ENCODE data around the gene TRAF7. TPM values are rescaled to one million over a fixed set of nuclear protein-coding genes. Genes with fewer than 3 reads are reported as not detected.

TRAF7 gene
- total RNA-seq, 1 experiment from 2014 or later = 160 TPM

- peaks cover 8 to 37% of the 10 kb centered on the region in 2 experiments; a peak in 2 of 4 replicates for H3K36me3 ChIP-seq (ENCODE audit: control insufficient read depth in 1 of 2, insufficient read depth in 2 of 2, low read length in 2 of 2)
- intact Hi-C loops (cut with micrococcal nuclease) = no loop called here
- peaks cover 0 to 5% of the 10 kb centered on the region in 2 experiments; a peak in 1 of 4 replicates for H3K4me1 ChIP-seq (ENCODE audit: control insufficient read depth in 1 of 2, insufficient read depth in 2 of 2, low read length in 2 of 2)
- no TSS peak for BruUV-seq (replicated peaks)
- no peak overlapping the region for H3K4me2 ChIP-seq (ENCODE audit: low read length)
- no peaks in the 10 kb centered on the region for H3K9me2 ChIP-seq (ENCODE audit: insufficient read depth)
- CTCF ChIA-PET = no interaction called here
- H3K9me3 ChIP-seq (ENCODE audit: control insufficient read depth in 1 of 2, insufficient read depth in 1 of 2, low read depth in 1 of 2, low read length in 2 of 2) = no peaks in the 10 kb centered on the region
- H3K4me3 ChIP-seq (replicated peaks in 1 of 2; ENCODE audit: low read depth in 1 of 2, low read length in 2 of 2) = no peak overlapping the region
- RAD21 ChIA-PET (ENCODE audit: low non-redundant PET in 1 of 2, low total read pairs in 2 of 2, uncharacterized antibody in 2 of 2, unreplicated experiment in 2 of 2) = no interaction called here
- no peaks in the 10 kb centered on the region for H3K79me2 ChIP-seq (ENCODE audit: insufficient read depth, low read length)
- no peaks in the 10 kb centered on the region for H4K20me1 ChIP-seq (ENCODE audit: insufficient read depth)
- POLR2A ChIA-PET = no interaction called here
- H3K27me3 ChIP-seq (ENCODE audit: insufficient read depth, low read length) = no peaks in the 10 kb centered on the region
- DNase-seq (ENCODE audit: low read depth, low spot score) (no peak), ATAC-seq (no peak)
- H2AFZ ChIP-seq (ENCODE audit: low read depth, low read length, poor library complexity, severe bottlenecking) = no peak overlapping the region
- H3K9ac ChIP-seq (ENCODE audit: low read length) = no peak overlapping the region
- TF ChIP-seq ZFX (IDR thresholded peaks at IDR 0.05) = no peak
- no peak for TF ChIP-seq YY1 (IDR thresholded peaks at IDR 0.05; ENCODE audit: extremely low read depth, insufficient replicate concordance, low read depth, low read length)
- no peak for TF ChIP-seq MAX (IDR thresholded peaks at IDR 0.05)
- TF ChIP-seq RAD21 (IDR thresholded peaks at IDR 0.05; ENCODE audit: low read depth) = no peak
- no peak for TF ChIP-seq SP1 (IDR thresholded peaks at IDR 0.05; ENCODE audit: low read depth)
- TF ChIP-seq EZH2phosphoT487 (IDR thresholded peaks at IDR 0.05; ENCODE audit: borderline replicate concordance) = no peak
- TF ChIP-seq POLR2A (IDR thresholded peaks at IDR 0.05; ENCODE audit: borderline replicate concordance, extremely low read depth, insufficient read depth, insufficient read length) = no peak
- TF ChIP-seq, protein P1, sequence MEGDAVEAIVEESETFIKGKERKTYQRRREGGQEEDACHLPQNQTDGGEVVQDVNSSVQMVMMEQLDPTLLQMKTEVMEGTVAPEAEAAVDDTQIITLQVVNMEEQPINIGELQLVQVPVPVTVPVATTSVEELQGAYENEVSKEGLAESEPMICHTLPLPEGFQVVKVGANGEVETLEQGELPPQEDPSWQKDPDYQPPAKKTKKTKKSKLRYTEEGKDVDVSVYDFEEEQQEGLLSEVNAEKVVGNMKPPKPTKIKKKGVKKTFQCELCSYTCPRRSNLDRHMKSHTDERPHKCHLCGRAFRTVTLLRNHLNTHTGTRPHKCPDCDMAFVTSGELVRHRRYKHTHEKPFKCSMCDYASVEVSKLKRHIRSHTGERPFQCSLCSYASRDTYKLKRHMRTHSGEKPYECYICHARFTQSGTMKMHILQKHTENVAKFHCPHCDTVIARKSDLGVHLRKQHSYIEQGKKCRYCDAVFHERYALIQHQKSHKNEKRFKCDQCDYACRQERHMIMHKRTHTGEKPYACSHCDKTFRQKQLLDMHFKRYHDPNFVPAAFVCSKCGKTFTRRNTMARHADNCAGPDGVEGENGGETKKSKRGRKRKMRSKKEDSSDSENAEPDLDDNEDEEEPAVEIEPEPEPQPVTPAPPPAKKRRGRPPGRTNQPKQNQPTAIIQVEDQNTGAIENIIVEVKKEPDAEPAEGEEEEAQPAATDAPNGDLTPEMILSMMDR (IDR thresholded peaks at IDR 0.05 in 2 of 3, conservative IDR thresholded peaks at IDR 0.05 in 1 of 3; ENCODE audit: borderline replicate concordance in 1 of 3, insufficient read depth in 1 of 3, low read depth in 2 of 3, low read length in 2 of 3) = no peak
- TF ChIP-seq POLR2AphosphoS5 (IDR thresholded peaks at IDR 0.05; ENCODE audit: low read depth, low read length) = no peak
- no peak for TF ChIP-seq CBX3 (IDR thresholded peaks at IDR 0.05; ENCODE audit: low read depth)
- no peak for TF ChIP-seq SRF (IDR thresholded peaks at IDR 0.05; ENCODE audit: low read depth)
- no peak for TF ChIP-seq ZNF274 (IDR thresholded peaks at IDR 0.05; ENCODE audit: low read depth, low read length)
- TF ChIP-seq EZH2 (IDR thresholded peaks at IDR 0.05) = no peak
- TF ChIP-seq ELF1 (IDR thresholded peaks at IDR 0.05; ENCODE audit: borderline replicate concordance, low read depth) = no peak
- no peak for TF ChIP-seq ATF3 (IDR thresholded peaks at IDR 0.05)
- TF ChIP-seq JUND (IDR thresholded peaks at IDR 0.05) = no peak
- no peak for TF ChIP-seq EGR1 (IDR thresholded peaks at IDR 0.05; ENCODE audit: low read depth)
- no peak for TF ChIP-seq ZBTB33 (IDR thresholded peaks at IDR 0.05; ENCODE audit: extremely low read depth, insufficient replicate concordance, low read length)
- no peak for TF ChIP-seq CEBPB (IDR thresholded peaks at IDR 0.05; ENCODE audit: low read depth)
- H3K27ac ChIP-seq (ENCODE audit: low read depth, low read length) = no peak overlapping the region
Observed at GRCh38 chr16:2173916-2174315, 18.3 kb downstream of the TRAF7 start.
